Liver (tissue), 3 donors: ENCODE results near the gene DNAAF3.

Source experiments
- ATF3 ChIP-seq: IDR thresholded peaks from 2 replicates; pipeline ENCODE4 v1.6.1; 2016; ENCODE audit warnings: antibody characterized with exemption
- FOXA2 ChIP-seq: IDR thresholded peaks from 2 replicates; pipeline ENCODE4 v1.6.1; 2016; ENCODE audit warnings: antibody characterized with exemption
- GABPA ChIP-seq, 2 donors: IDR thresholded peaks in 1 of 2; conservative IDR thresholded peaks in 1 of 2; 2 replicates each; pipeline ENCODE4 v1.6.1; 2016; ENCODE audit warnings: antibody characterized with exemption in 2 of 2, mild to moderate bottlenecking in 1 of 2, moderate library complexity in 1 of 2
- HNF4A ChIP-seq, 2 donors: conservative IDR thresholded peaks; 2 replicates each; pipeline ENCODE4 v1.6.1; 2016; ENCODE audit warnings: antibody characterized with exemption in 2 of 2, mild to moderate bottlenecking in 2 of 2
- JUND ChIP-seq, 2 donors: IDR thresholded peaks; 2 replicates each; pipeline ENCODE4 v1.6.1; 2016; ENCODE audit warnings: antibody characterized with exemption in 2 of 2
- MAX ChIP-seq: IDR thresholded peaks from 2 replicates; pipeline ENCODE4 v1.6.1; 2016; ENCODE audit warnings: antibody characterized with exemption
- REST ChIP-seq: IDR thresholded peaks from 2 replicates; pipeline ENCODE4 v1.6.1; 2016; ENCODE audit warnings: antibody characterized with exemption, mild to moderate bottlenecking
- RXRA ChIP-seq, 2 donors: IDR thresholded peaks; 2 replicates each; pipeline ENCODE4 v1.6.1; 2017 to 2018; ENCODE audit warnings: antibody characterized with exemption in 2 of 2, mild to moderate bottlenecking in 1 of 2
- TAF1 ChIP-seq: conservative IDR thresholded peaks from 2 replicates; pipeline ENCODE4 v1.6.1; 2016; ENCODE audit warnings: antibody characterized with exemption, mild to moderate bottlenecking
- YY1 ChIP-seq: IDR thresholded peaks from 2 replicates; pipeline ENCODE4 v1.6.1; 2016; ENCODE audit warnings: antibody characterized with exemption, mild to moderate bottlenecking
- TF ChIP-seq, protein P1 (sequence below): IDR thresholded peaks from 2 replicates; pipeline ENCODE4 v1.6.1; 2016; ENCODE audit warnings: antibody characterized with exemption
- TF ChIP-seq, protein P2 (sequence below): fragments of 150-350 bp; IDR thresholded peaks from 2 replicates; pipeline ENCODE4 v1.5.1; 2017; ENCODE audit warnings: improper control_type of control experiment, low read depth, low read length; ENCODE audit not compliant: missing input control
- donor health status: healthy.
- donor health status: healthy.

DNA sequence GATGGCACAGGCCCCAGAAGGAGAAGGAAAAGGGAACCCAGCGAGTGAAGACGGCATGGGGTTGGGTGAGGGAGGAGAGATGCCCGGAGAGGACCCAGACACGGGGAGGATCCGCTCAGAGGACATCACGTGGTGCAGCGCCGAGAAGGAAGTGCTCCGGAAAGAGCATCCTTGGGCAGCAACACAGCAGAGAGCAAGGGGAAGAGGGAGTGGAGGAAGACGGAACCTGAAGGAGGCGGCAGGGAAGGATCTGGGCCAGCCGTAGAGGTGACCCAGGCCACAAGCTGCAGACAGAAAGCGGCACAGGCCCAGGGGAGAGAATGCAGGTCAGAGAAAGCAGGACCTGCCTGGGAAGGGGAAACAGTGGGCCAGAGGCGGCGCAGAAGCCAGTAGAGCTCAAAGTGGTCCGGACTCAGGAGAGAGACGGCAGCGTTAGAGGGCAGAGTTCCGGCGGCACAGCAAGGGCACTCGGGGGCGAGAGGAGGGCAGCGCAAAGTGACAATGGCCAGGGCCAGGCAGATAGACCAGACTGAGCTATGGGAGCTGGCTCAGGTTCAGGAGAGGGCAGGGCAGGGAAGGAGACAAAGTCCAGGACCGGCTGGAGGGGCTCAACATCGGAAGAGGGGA lies 50.1 kb downstream of the DNAAF3 start:
- peak; percentile 48 to 52 for TF ChIP-seq HNF4A (conservative IDR thresholded peaks at IDR 0.05)
- TF ChIP-seq, protein P1, sequence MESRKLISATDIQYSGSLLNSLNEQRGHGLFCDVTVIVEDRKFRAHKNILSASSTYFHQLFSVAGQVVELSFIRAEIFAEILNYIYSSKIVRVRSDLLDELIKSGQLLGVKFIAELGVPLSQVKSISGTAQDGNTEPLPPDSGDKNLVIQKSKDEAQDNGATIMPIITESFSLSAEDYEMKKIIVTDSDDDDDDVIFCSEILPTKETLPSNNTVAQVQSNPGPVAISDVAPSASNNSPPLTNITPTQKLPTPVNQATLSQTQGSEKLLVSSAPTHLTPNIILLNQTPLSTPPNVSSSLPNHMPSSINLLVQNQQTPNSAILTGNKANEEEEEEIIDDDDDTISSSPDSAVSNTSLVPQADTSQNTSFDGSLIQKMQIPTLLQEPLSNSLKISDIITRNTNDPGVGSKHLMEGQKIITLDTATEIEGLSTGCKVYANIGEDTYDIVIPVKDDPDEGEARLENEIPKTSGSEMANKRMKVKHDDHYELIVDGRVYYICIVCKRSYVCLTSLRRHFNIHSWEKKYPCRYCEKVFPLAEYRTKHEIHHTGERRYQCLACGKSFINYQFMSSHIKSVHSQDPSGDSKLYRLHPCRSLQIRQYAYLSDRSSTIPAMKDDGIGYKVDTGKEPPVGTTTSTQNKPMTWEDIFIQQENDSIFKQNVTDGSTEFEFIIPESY, result no peak
- TF ChIP-seq TAF1, result no peak
- TF ChIP-seq, protein P2, sequence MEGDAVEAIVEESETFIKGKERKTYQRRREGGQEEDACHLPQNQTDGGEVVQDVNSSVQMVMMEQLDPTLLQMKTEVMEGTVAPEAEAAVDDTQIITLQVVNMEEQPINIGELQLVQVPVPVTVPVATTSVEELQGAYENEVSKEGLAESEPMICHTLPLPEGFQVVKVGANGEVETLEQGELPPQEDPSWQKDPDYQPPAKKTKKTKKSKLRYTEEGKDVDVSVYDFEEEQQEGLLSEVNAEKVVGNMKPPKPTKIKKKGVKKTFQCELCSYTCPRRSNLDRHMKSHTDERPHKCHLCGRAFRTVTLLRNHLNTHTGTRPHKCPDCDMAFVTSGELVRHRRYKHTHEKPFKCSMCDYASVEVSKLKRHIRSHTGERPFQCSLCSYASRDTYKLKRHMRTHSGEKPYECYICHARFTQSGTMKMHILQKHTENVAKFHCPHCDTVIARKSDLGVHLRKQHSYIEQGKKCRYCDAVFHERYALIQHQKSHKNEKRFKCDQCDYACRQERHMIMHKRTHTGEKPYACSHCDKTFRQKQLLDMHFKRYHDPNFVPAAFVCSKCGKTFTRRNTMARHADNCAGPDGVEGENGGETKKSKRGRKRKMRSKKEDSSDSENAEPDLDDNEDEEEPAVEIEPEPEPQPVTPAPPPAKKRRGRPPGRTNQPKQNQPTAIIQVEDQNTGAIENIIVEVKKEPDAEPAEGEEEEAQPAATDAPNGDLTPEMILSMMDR, result no peak
- no peak for TF ChIP-seq REST
- peak in 1 of 2 donors; percentile 45 for TF ChIP-seq GABPA (IDR thresholded peaks at IDR 0.05 in 1 of 2, conservative IDR thresholded peaks at IDR 0.05 in 1 of 2)
- no peak for TF ChIP-seq YY1
- no peak for TF ChIP-seq ATF3
- no peak for TF ChIP-seq MAX
- peak; percentile 29 to 35 for TF ChIP-seq RXRA (IDR thresholded peaks at IDR 0.05)
- no peak for TF ChIP-seq JUND (IDR thresholded peaks at IDR 0.05)
- no peak for TF ChIP-seq FOXA2
